ENCODE data around the gene RXRB. TPM values are rescaled to one million over a fixed set of nuclear protein-coding genes. Genes with fewer than 3 reads are reported as not detected.

The RXRB gene
- total and polyA plus RNA-seq, 2 of the 13 experiments (the other 11 are each of a cell fraction or from before 2014, with no cell fraction given), result 26.7 to 55.7 TPM

DNA sequence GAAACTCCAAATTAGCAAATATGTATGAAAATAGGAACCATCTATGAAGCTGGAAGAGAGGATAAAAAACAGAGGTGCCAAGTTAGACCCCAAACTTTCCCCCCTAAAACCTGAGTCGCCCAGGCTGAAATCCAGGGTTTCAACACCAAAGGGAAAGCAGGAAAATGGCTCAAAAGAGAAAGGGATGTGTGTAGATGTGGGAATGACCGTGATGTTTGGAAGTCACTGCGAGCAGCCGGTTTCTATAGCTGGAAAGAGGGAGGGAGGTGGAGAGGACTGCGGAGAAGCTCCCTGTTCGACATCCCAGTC, 12.3 kb upstream of the RXRB start (continued):
- TF ChIP-seq, protein P1, sequence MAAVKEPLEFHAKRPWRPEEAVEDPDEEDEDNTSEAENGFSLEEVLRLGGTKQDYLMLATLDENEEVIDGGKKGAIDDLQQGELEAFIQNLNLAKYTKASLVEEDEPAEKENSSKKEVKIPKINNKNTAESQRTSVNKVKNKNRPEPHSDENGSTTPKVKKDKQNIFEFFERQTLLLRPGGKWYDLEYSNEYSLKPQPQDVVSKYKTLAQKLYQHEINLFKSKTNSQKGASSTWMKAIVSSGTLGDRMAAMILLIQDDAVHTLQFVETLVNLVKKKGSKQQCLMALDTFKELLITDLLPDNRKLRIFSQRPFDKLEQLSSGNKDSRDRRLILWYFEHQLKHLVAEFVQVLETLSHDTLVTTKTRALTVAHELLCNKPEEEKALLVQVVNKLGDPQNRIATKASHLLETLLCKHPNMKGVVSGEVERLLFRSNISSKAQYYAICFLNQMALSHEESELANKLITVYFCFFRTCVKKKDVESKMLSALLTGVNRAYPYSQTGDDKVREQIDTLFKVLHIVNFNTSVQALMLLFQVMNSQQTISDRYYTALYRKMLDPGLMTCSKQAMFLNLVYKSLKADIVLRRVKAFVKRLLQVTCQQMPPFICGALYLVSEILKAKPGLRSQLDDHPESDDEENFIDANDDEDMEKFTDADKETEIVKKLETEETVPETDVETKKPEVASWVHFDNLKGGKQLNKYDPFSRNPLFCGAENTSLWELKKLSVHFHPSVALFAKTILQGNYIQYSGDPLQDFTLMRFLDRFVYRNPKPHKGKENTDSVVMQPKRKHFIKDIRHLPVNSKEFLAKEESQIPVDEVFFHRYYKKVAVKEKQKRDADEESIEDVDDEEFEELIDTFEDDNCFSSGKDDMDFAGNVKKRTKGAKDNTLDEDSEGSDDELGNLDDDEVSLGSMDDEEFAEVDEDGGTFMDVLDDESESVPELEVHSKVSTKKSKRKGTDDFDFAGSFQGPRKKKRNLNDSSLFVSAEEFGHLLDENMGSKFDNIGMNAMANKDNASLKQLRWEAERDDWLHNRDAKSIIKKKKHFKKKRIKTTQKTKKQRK (IDR thresholded peaks at IDR 0.05; ENCODE audit: low read length), result no peak
- TF ChIP-seq KLF13 (CRISPR knock-in tag; IDR thresholded peaks at IDR 0.05), result no peak

DNA sequence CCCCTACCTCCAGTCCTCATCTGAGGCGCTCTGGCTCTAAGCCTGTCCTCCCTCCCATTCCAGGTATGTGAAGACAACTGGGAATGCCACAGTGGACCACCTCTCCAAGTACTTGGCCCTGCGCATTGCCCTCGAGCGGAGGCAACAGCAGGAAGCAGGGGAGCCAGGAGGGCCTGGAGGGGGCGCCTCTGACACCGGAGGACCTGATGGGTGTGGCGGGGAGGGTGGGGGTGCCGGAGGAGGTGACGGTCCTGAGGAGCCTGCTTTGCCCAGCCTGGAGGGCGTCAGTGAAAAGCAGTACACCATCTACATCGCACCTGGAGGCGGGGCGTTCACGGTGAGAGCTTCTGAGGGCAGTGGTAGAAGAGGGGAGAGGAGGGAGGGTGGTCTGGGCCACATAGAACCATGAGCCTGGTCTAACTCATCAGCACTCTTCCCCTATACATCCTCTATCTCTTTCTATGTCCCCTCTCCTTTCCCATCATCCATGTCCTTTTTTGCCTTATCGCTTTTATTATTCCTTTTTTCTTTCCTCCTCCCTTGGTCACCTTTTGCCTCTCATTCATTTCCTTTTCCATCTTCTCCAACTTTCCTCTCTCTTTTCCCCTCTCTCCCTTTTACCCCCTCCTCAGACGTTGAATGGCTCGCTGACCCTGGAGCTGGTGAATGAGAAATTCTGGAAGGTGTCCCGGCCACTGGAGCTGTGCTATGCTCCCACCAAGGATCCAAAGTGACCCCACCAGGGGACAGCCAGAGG, 11.4 kb upstream of the RXRB start:
- POLR2A ChIA-PET, result interaction anchor here (1.2 to 1.4 kb wide), 2 partner anchors 14 to 36 kb away, joined by 6 to 9 read pairs; no protein-coding TSS in a partner anchor
- no peak overlapping the region for H3K27ac ChIP-seq (ENCODE audit: extremely low read length, insufficient read depth, low read length)
- CTCF ChIA-PET (ENCODE audit: low intra/inter-chr PET ratio, low total read pairs), result no interaction called here
- peaks cover 3% of the 10 kb centered on the region for H3K79me2 ChIP-seq (ENCODE audit: insufficient read depth, low read length)
- peaks cover 9 to 36% of the 10 kb centered on the region in 2 experiments; a peak in 4 of 5 replicates for H3K27me3 ChIP-seq (ENCODE audit: control insufficient read depth in 1 of 2, insufficient read depth in 2 of 2, low read length in 2 of 2)
- no peaks in the 10 kb centered on the region for H4K20me1 ChIP-seq (ENCODE audit: insufficient read depth, low read length)
- no peak overlapping the region for H2AFZ ChIP-seq (ENCODE audit: low read length)
- H3K4me3 ChIP-seq (replicated peaks in 1 of 3; ENCODE audit: insufficient read depth in 1 of 3, low read depth in 2 of 3, low read length in 3 of 3), result no peak overlapping the region
- TSS peak; percentile 4 for BruUV-seq (replicated peaks)
- FAIRE-seq (no peak), DNase-seq (ENCODE audit: low spot score) (no peak), ATAC-seq (no peak)
- H3K4me1 ChIP-seq (ENCODE audit: insufficient read depth, low read length), result peaks cover 39% of the 10 kb centered on the region
- no peaks in the 10 kb centered on the region for H3K9me3 ChIP-seq (ENCODE audit: low read length)
- intact Hi-C loops (cut with micrococcal nuclease; ENCODE audit: unreplicated experiment), result no loop called here
- in situ Hi-C loops (cut with HindIII; ENCODE audit: extremely low pct_ligation_motif_present, low pct_unique_long_range_greater_than_20kb), result no loop called here
- H3K4me2 ChIP-seq (ENCODE audit: low read depth, low read length), result no peak overlapping the region
- whole genome bisulfite sequencing (ENCODE audit: low lambda C conversion rate), result 93% methylated on average over 18 of the region's 18 CpGs
- peaks cover 2 to 9% of the 10 kb centered on the region in 2 experiments; a peak in 4 of 5 replicates for H3K36me3 ChIP-seq (replicated peaks in 1 of 2; ENCODE audit: control insufficient read depth in 1 of 2, insufficient read depth in 2 of 2, low read length in 2 of 2)
- no peak overlapping the region for H3K9ac ChIP-seq (ENCODE audit: insufficient read depth, low read depth, low read length)
- TF ChIP-seq ZNF33A (CRISPR knock-in tag; IDR thresholded peaks at IDR 0.05; ENCODE audit: borderline replicate concordance), result no peak
- TF ChIP-seq RBFOX2 (IDR thresholded peaks at IDR 0.05; ENCODE audit: low read depth, low read length), result peak; percentile 52
- TF ChIP-seq ZBTB42 (CRISPR knock-in tag; IDR thresholded peaks at IDR 0.05), result no peak
- TF ChIP-seq ATM (IDR thresholded peaks at IDR 0.05; ENCODE audit: borderline replicate concordance), result no peak
- TF ChIP-seq KDM1A (CRISPR knock-in tag; IDR thresholded peaks at IDR 0.05), result no peak
- TF ChIP-seq, protein P2, sequence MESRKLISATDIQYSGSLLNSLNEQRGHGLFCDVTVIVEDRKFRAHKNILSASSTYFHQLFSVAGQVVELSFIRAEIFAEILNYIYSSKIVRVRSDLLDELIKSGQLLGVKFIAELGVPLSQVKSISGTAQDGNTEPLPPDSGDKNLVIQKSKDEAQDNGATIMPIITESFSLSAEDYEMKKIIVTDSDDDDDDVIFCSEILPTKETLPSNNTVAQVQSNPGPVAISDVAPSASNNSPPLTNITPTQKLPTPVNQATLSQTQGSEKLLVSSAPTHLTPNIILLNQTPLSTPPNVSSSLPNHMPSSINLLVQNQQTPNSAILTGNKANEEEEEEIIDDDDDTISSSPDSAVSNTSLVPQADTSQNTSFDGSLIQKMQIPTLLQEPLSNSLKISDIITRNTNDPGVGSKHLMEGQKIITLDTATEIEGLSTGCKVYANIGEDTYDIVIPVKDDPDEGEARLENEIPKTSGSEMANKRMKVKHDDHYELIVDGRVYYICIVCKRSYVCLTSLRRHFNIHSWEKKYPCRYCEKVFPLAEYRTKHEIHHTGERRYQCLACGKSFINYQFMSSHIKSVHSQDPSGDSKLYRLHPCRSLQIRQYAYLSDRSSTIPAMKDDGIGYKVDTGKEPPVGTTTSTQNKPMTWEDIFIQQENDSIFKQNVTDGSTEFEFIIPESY (CRISPR knock-in tag; IDR thresholded peaks at IDR 0.05), result peak; percentile 31; the same call in 1 of the 2 replicates
- no peak for TF ChIP-seq ZNF317 (CRISPR knock-in tag; IDR thresholded peaks at IDR 0.05)
- TF ChIP-seq, protein P3, sequence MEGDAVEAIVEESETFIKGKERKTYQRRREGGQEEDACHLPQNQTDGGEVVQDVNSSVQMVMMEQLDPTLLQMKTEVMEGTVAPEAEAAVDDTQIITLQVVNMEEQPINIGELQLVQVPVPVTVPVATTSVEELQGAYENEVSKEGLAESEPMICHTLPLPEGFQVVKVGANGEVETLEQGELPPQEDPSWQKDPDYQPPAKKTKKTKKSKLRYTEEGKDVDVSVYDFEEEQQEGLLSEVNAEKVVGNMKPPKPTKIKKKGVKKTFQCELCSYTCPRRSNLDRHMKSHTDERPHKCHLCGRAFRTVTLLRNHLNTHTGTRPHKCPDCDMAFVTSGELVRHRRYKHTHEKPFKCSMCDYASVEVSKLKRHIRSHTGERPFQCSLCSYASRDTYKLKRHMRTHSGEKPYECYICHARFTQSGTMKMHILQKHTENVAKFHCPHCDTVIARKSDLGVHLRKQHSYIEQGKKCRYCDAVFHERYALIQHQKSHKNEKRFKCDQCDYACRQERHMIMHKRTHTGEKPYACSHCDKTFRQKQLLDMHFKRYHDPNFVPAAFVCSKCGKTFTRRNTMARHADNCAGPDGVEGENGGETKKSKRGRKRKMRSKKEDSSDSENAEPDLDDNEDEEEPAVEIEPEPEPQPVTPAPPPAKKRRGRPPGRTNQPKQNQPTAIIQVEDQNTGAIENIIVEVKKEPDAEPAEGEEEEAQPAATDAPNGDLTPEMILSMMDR (CRISPR knock-in tag; IDR thresholded peaks at IDR 0.05), result peak; percentile 33; the same call in 1 of the 2 replicates
- no peak for TF ChIP-seq ZNF460 (CRISPR knock-in tag; IDR thresholded peaks at IDR 0.05; ENCODE audit: borderline replicate concordance)
- TF ChIP-seq, protein P4, sequence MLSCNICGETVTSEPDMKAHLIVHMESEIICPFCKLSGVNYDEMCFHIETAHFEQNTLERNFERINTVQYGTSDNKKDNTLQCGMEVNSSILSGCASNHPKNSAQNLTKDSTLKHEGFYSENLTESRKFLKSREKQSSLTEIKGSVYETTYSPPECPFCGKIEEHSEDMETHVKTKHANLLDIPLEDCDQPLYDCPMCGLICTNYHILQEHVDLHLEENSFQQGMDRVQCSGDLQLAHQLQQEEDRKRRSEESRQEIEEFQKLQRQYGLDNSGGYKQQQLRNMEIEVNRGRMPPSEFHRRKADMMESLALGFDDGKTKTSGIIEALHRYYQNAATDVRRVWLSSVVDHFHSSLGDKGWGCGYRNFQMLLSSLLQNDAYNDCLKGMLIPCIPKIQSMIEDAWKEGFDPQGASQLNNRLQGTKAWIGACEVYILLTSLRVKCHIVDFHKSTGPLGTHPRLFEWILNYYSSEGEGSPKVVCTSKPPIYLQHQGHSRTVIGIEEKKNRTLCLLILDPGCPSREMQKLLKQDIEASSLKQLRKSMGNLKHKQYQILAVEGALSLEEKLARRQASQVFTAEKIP (CRISPR knock-in tag; IDR thresholded peaks at IDR 0.05; ENCODE audit: borderline replicate concordance), result no peak
- no peak for TF ChIP-seq ASH2L (IDR thresholded peaks at IDR 0.05; ENCODE audit: insufficient read length, low read depth, low read length)
